GOT3 (cell line): ENCODE measurements around the gene HCFC1R1.
"Not testable (repeated sequence)": the region's sequence is repeated elsewhere in the genome, so short reads cannot be mapped to it uniquely, and the experiment has no call there.

ENCODE experiments used
- DNase-seq: peaks from one replicate; lab custom pipeline; 2025; ENCODE audit warnings: mixed read lengths; lab: John Stamatoyannopoulos, UW

Gene HCFC1R1, protein sequence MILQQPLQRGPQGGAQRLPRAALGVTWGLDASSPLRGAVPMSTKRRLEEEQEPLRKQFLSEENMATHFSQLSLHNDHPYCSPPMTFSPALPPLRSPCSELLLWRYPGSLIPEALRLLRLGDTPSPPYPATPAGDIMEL

DNA sequence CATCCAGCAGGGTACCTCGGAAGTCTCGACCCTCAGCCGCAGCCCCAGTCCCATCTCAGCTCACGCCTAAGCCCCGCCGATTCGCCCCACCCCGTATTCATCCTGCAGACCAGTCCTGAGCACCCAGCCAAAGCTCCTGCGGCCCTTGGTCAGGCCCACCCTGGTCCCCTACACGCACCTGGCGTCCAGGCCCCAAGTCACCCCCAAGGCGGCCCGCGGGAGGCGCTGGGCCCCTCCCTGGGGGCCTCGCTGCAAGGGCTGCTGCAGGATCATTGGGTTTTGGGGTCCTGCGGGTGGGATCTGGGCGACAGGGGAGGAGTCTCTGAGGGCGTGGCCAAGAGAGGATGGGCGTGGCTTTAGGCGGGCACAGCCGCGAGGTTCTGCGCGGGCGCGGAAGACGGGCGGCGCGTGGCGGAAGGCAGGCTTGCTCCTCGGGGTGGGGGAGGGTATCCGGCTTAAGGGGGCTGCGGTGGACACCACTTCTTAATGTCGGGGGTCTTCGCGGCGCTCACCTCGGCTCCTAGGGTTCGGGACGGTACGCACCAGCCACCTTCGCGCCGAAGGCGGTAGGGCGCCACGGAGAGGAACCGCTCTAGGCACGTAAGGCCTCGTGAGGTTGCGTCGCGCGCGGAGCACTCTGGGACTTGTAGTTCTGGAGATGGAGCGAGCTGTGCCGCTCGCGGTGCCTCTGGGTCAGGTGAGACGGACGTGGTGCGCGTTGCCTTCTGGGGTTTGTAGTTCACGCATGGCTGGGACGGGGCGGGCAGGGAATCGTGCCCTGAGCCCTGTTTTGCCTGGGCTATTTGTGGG is at the start of gene HCFC1R1, which contains the start of gene THOC6:
HCFC1R1 (minus strand) TSS at position 274 of the 810 bp plus-strand sequence; CDS start at position 273, 1 bp downstream.
THOC6 (plus strand) TSS at position 367 of the 810 bp plus-strand sequence; CDS start at position 659, 292 bp downstream.
- DNase-seq = peak; percentile 86

DNA sequence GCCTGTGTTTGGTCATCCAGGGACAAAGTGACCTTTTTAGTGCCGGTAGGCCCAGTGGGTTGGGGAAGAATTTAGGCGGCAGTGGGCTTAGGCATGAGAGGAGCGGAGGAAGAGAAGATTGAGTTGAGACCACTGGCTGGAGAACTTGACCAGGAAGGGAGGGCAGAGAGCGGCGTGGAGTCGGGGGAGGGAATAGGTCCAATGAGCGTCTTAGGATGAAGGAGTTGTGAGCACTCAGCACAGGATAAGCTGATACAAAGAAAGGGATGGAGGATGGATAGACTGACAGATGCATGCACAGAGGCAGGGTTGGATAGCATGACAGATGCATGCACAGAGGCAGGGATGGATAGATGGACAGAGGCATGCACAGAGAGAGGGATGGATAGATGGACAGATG is 49.7 kb upstream of the HCFC1R1 start:
- DNase-seq = no peak

DNA sequence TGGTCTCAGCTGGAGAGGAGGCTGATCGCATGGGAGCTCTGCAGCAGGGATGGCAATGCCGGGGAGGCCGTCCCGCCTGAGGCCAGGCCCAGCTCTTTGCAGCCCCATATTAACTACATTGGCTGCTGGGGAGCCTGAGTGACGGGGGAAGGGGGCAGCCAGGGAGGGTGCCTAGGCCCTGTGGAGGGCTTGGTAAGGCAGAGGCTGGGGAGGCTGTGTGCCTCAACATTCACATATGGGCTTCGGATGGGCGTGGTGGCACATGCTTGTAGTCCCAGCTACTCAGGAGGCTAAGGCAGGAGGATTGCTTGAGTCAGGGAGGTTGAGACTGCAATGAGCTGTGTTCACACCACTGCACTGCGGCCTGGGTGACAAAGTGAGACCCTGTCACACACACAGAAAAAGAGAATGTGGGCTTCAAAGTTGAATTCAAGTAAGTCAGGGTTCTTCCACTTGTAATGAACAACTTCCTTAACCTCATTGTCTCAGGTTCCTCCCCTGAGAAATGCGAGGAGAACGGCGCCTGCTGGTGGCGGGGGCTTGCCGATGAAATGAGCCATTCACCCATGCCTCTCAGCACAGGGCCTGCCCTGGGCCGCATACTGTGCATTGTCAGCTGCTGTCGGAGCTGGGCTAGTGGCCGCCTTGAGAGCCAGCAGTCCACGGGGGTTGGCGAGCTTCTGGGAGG is 49.0 kb upstream of the HCFC1R1 start:
- DNase-seq = not testable (repeated sequence)

DNA sequence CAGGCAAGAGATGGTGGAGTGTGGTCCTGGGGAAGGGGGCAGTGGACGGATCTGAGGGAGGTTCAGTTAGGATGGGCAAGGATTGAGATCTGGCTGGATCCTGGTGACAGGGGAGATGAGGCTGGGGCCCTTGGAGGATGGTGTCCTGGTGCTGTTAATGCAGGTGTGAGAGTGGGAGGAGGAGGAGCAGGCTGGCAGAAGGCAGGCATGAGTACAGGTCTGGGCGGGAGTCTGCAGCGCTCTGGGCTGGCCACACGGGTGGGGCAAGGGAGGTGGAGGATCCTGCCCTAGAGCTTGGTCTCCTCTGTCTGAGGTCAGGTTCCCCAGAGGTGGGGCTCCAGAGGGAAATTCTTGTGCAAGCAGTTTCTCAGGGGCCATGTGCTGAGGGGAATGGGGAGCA is 48.4 kb upstream of the HCFC1R1 start:
- not testable (repeated sequence) for DNase-seq

DNA sequence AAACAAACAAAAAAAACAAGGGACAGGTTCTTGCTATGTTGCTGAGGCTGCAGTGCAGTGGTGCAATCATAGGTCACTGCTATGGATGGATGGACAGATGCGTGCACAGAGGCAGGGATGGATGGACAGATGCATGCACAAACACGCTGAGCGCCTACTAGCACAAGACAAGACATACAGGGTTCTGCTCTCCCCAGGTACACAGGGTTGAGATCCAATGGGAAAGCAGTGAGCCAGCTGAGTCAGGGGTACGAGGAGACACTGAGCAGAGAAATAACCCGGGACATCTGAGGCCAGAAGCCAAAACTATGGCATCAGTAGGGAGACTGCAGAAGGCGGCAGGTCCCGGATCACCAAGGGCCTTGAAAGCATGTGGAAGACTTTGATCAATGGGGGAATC is 47.9 kb upstream of the HCFC1R1 start:
- DNase-seq = no peak

DNA sequence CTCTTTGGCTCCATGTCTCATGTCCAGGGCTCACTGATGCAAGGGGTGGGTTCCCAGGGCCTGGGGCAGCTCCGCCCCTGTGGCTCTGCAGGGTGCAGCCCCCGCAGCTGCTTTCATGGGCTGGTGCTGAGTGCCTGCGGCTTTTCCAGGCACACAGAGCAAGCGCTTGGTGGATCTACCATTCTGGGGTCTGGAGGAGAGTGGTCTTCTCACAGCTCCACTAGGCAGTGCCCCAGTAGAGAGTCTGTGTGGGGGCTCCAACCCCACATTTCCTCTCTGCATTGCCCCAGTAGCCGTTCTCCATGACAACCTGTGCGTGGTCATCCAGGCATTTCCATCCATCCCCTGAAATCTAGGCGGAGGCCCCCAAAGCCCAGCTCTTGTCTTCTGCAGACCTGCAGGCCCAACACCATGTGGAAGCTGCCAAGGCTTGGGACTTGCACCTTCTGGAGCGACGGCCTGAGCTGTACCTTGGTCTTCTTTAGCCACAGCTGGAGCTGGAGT is 46.9 kb upstream of the HCFC1R1 start:
- no peak for DNase-seq

DNA sequence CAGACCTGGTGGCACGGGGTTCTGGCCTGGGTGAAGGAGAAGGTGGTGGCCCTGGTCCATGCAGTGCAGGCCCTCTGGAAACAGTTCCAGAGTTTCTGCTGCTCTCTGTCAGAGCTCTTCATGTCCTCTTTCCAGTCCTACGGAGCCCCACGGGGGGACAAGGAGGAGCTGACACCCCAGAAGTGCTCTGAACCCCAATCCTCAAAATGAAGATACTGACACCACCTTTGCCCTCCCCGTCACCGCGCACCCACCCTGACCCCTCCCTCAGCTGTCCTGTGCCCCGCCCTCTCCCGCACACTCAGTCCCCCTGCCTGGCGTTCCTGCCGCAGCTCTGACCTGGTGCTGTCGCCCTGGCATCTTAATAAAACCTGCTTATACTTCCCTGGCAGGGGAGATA is 45.4 kb upstream of the HCFC1R1 start:
- not testable (repeated sequence) for DNase-seq

DNA sequence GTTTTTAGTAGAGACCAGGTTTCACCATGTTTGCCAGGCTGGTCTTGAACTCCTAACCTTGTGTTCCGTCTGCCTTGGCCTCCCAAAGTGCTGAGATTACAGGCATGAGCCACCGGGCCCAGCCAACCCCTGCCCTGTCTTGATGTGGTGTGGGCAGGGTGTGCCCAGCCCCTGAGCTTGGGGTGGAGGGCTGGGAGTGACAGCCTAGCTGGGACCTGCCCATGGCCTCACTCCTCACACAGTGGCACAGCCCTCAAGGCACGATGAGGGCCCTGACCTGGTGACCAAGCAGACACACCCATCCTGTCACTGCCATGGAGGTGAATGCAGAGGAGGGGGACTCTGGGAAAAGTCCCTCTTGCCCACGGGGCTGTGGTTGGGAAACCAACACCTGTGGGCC is 44.7 kb upstream of the HCFC1R1 start:
- no peak for DNase-seq

DNA sequence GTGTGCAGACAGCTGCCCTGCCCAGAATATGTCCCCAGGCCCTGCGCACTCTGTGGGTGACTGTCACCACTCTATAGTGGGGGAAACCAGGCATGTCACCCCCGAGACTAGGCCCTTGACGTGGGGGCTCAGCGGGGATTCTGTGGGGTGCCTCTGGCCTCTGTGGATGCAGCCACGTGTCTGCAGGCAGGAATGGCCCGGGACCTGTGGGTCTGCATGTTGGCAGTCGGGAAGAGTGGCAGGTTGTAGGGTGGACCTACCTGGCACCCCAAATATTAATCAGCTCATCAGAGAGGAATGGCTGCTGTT is 42.7 kb upstream of the HCFC1R1 start:
- no peak for DNase-seq

DNA sequence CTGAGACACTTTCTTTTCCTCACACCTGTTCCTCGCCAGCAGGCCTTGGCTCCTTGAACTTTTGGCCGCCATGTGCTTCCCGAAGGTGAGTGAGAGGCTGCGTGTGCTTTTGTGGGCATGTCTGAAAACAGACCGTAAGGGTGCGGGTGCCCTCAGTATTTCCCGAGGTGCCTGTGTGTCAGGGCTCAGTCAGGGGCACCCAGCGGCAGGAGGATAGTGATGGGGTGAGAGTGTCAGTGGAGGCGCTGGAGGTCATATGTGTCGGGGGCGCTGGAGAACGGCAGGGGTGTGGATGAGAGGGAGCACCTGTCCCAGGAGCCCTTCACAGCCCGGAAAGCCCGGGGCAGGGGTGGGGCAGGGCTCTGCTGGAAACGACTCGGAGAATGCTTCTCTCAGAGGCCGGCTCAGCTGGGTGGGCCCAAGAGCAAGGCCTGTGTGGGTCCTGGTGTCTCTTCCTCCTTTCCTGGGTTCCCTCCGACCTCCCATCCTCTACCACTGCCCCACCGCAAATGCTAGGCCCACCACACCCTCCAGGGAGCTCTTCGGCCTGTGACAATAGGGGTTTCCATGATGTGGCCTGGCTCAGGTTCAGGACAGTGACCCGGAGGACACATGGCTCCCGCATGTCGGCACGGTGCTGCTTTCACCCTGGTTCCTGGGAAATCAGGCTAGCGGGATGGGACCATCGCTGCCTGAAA is 42.1 kb upstream of the HCFC1R1 start:
- DNase-seq = no peak

DNA sequence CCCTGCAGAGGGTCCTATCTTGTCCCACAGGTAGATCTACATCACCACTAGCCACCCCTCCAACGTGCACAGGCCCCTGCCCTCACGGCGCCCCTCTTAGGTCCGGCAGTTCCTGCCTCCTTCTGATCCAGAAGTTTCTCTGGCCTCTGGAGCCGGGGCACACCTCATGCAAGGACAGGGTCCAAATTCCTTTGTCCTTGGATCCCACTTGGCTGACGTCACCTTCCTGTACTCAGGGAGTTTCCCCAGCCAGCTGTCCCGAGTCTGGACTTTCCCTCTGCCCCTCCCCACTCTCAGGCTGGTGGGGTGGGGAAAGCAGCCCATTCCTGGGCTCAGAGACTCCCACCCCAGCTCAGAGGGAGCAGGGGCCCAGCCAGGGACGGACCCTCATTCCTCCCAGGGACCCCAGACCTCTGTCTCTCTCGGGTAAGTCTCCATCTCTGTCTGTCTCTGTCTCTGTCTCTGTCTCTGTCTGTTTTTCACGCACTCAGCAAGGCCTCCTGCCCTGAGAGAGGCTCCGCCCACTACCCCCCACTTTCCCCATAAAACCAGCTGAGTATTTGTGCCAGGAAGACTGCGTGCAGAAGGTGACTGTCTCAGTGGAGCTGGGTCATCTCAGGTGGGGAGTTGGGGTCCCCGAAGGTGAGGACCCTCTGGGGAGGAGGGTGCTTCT is 41.5 kb upstream of the HCFC1R1 start, which contains the start of gene IL32:
IL32 (plus strand) TSS at position 572 of the 673 bp plus-strand sequence. CDS start 172 bp downstream, outside the sequence.
- no peak for DNase-seq

DNA sequence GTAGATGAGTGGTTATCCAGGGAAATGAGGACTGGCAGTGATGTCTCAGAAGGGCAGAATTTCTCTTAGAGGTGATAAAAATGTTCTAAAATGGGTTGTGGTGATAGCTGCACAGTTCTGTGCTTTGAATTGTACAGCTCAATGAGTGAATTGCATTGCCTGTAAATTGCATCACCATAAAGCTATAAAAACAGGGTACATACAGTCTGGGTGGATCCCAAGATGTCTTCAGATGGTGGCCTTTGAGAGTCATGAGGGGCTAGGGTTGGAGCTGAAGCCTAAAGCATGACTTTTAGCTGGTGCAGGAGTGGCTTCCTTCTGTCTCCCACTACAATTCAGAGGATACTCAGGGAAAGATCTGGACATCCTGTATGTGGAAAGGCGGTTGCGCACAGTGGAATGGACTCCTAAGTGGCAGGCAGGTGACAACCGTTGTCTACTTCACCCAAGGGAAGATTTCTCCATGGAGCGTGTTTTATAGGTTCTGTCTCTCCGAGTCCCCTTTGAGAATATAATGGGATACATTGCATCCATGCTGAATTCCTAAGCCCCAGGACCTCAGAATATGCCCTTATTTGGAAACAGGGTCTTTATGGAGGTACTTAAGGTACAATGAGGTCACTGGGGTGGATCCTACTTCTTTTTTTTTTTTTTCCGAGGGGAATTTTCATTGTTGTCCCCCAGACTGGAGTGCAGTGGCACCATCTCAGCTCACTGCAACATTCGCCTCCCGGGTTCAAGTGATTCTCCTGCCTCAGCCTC is 40.1 kb upstream of the HCFC1R1 start:
- DNase-seq = no peak

DNA sequence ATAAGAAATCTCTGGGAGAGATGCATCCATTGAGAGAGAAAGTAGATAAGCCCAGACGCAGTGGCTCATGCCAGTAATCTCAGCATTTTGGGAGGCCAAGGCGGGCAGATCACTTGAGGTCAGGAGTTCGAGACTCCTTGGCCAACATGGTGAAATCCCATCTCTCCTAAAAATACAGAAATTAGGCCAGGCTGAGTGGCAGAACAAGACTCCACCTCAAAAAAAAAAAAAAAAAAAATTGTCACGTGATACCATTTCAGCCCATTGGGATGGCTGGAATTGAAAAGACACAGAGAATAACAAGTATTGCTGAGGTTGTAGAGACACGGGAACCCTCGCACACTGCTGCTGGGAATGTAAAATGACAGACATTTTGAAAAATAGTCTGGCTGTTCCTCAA is 38.8 kb upstream of the HCFC1R1 start:
- no peak for DNase-seq

DNA sequence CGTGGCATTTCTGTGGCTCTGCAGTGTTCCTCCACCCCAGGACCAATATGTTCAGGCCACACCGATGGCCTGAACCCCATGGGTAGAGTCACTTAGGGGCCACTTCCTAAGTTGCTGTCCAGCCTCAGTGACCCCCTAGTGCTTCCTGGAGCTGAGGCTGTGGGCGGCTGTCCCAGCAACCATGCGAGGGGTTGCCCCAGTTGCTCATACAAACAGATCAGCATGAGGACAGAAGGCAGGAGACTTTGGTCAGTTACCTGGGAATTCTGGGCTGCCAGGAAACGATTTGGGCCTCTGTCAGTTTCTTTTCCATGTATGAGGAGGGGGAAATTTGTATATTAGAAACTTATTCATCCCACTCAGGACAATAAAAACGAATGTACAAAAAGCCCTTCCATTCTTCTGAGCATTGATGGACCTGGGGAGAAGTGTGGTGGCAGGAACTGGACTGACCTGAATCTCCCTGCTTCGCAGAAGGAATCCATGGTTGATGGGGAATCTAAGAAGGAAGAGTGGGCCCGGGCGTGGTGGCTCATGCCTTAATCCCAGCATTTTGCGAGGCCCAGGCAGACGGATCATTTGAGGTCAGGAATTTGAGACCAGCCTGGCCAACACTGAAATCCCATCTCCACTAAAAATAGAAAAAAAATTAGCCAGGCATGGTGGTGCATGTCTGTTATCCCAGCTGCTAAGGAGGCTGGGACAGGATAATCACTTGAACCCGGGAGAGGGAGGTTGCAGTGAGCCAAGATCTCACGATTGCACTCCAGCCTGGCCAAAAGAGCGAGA is 36.8 kb upstream of the HCFC1R1 start:
- DNase-seq = no peak

DNA sequence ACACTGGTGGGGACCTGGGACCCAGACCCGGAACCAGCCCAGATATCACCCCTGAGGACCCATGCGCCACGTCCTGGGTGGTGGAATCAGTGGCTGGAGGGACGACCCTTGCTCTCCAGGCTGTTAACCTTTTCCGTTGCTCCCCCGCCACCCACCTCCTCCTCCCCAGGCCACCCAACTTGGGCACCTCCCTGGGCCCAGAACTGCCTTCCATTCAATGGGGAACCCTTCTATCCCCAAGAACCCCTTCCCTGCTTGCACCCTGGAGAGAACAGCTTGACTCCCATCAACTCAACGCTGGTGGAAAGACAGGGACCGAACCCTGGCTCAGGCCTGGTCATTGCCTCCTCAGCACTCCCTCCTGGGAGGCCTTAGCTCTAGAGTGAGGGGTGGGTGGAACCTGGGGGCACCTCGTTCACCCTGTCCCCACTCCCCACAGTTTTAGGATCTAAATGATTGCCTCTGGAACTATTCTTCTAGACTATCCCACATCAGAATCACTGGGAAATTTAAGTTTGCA is 36.0 kb upstream of the HCFC1R1 start:
- no peak for DNase-seq

DNA sequence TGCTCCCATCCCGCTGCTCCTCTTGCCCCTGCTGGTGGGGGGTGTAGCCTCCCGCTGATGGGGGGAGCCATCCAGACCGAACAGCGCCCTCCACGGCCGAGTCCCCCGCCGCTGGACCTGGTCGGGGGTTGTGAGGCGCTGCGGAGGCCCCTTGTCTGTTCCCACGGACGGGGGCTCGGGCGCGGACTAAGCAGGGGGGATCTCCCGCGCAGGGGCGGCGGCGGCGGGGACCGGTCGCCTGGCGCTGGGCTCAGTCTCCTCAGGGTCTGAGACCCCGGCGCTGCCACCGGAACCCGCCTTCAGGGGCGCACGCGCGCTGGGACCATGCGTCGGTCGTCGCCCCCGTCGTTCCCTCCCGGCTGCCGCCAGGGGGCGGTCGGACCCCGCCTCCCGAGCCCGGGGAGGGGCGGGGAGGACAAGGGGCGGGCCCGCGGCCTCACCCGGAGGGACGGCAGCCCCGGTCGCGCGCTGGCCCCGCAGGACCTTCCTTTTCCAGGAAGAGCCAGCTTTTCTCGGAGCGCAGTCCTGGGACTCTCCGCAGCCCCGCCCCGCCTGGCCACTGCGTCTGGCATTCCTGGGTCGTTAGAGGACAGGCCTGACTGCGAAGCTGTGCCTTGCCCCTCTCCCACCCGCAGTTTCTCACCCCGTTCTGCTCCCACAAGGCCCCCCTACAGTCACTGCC is 35.4 kb upstream of the HCFC1R1 start:
- peak; percentile 50 for DNase-seq

DNA sequence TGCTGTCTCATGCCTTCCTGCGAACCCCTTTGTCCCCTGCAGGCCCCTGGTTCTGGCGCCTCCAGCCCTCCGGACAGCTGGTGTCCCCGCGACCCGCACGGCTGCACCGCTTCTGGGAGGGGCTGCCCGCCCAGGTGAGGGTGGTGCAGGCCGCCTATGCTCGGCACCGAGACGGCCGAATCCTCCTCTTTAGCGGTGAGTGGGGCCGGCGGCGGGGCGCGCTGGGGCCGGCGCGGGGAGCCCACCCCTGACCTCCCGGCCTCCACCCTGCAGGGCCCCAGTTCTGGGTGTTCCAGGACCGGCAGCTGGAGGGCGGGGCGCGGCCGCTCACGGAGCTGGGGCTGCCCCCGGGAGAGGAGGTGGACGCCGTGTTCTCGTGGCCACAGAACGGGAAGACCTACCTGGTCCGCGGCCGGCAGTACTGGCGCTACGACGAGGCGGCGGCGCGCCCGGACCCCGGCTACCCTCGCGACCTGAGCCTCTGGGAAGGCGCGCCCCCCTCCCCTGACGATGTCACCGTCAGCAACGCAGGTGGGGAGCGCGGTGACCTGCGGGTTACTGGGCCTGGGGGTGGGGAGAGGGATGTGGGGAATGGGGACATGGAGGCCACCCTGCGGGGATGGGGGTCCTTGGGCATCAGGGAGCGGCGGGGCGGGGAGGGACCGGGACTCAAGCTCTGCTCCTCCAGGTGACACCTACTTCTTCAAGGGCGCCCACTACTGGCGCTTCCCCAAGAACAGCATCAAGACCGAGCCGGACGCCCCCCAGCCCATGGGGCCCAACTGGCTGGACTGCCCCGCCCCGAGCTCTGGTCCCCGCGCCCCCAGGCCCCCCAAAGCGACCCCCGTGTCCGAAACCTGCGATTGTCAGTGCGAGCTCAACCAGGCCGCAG is 34.6 kb upstream of the HCFC1R1 start:
- DNase-seq = no peak
